ENCODE results near the gene ERC1.
A peak's percentile ranks its signal among the peaks of the same experiment; 100 is the strongest.

ERC1 gene

GRCh38 chr12:1464925-1465324 is 473.9 kb downstream of the ERC1 start:
- DNase-seq = no peak

- no peak for DNase-seq
These were observed 475.0 kb downstream of the ERC1 start for GRCh38 chr12:1465990-1466389.

DNA sequence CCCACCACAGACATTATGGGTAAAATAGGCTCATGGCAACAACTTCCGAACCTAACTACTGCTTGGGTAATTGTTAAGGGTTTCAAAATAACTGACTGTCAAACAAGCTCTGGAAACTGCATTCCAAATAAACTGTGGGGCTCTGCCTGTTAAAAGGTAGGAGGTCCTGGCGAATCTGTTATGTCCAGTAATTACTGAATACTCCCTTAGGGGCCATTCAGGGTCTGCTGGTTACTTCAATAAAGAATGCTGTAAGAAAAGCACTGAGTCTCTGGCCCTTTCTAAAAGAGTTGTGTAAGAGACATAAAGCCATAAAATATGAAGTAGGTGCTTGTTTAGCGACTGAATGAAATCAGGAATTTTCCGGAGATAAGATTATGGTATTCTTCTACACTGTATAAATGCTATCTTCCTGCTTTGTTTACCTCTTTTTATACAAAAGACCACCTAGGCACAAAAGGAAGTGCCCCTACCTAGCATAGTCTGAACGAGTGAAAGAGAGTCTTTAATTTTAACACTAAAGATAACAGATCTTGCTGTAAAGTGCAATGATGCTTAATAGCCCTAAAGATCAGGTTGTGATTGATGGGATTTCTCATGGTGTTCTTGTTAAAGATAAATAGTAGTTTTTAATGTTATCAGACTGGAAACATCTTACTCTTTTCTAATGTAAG is 475.6 kb downstream of the ERC1 start:
- DNase-seq = no peak

- no peak for DNase-seq
These were observed 476.7 kb downstream of the ERC1 start for GRCh38 chr12:1467710-1468109.

DNA sequence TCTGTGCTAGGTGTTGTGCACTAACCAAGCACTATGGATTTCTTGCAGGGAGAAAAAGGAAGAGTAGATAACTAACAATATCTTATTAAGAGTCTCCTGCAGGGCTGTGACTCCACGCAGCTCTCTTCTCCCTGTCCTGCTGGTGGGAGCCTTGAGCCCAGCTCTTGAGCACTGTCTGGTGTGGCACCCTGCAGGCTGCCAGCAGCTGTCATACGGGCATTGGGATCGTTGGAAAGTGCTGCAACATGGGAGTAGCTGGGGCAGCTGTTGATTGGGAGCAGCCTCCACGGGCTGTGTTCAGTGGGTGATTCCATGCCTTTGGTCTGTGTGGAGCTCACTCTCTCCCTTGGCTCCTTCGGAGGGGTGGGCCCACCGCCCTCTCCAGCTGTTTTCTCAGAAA is 478.0 kb downstream of the ERC1 start:
- no peak for DNase-seq

DNA sequence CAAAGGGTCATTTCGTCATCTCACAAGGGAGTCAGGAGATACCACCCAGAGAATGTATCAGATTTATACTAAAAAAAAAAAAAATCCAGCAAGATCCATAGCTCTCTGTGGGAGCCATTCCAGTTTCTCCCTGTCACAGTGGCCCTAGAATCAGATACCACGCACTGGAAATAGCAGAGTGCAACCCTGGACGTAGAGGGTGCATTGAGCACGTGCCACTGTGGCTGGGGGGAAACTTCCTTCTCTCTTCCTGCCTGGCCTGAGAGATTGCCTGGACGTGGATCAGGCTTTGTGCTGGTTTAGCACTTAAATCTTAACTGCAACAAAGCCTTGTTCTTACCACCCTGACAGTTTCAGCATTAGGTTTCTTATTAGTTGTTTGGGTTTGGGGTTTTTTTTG is 479.0 kb downstream of the ERC1 start:
- DNase-seq = no peak

DNA sequence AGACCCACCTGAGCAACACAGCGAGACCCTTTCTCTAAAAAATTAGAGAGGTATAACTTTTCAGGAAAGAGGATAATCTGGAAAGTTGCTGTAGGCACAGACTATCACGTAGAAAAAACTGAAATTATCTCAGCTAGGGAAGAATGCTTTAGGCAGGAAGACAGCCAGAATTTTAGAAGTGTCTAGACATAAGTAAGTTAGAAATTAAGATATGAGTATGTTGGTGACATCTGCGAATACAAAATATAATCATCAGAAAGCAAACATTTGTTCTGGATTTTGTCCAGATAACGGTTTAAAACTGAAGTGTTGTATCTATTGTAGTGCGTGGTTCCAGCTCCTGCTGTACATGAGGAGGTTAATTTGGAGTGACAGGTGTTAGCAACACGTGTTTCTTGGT is 480.2 kb downstream of the ERC1 start:
- no peak for DNase-seq

DNA sequence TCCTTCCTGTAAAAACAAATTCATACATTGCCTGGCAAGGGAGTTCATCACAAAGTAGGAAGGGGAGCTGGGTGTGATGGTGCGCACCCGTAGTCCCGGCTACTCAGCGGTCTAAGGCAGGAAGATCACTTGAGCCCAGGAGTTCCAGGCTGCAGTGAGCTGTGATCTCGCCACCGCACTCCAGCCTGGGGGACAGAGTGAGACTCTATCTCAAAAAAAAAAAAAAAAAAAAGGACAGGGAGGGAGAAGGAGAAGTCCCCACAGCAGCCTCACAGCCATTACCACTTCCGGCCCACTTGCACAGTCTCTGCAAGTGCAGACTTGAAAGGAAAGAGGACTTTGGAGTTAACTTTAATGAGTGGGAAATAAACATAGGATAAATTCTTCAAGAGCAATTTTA is 482.4 kb downstream of the ERC1 start:
- peak; percentile 41 for DNase-seq

GRCh38 chr12:1474041-1474573 is 483.1 kb downstream of the ERC1 start:
- peak; percentile 36 for DNase-seq

GRCh38 chr12:1474574-1475153 is 483.6 kb downstream of the ERC1 start:
- no peak for DNase-seq

- no peak for DNase-seq
These were observed 488.6 kb downstream of the ERC1 start for GRCh38 chr12:1479645-1480044.

DNA sequence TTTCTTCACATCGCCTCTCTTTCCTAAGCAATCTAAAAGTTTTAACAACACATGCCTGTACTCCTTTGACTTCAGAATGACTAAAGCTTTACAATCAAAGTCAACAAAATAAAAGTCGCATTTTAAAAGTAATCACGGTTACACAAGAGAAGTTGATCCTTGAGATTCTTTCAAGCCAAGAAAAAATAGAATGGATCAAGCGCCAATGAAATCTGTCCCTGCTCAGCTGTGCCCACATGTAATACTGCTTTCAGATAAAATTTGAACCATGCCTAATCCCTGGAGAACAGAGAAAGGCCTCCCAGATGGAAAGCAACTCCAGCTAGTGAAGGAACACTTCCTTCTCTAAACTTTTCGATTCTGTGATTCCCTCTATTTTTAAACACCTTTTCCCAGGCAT is 490.3 kb downstream of the ERC1 start:
- no peak for DNase-seq

GRCh38 chr12:1481906-1482305 is 490.9 kb downstream of the ERC1 start:
- DNase-seq = no peak

DNA sequence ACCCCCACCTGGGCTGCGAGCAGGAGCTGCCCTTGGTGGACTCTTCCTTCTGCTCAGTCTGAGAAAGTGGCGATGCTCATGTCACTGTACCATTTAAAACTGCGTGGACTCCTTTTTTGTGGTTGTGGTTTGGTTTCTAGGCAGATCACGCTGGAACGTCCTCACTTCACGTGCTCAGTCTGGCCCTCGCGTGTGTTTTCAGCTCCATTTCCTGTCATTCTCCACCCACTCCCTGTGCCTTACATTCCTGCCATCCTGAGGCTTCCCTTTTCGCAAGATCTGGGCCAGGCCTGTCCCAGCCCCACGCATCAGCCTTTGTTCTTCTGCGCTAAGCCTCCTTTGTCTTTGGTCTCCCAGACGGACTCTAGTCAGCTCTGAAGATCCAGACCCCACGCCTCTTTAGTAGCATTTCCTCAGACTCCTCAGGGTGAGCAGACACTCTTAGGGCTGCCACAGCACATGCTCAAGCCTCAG is 497.9 kb downstream of the ERC1 start:
- DNase-seq = peak; percentile 16

- no peak for DNase-seq
These were observed 501.1 kb downstream of the ERC1 start for GRCh38 chr12:1491983-1492697.

GRCh38 chr12:1493781-1494565 is 502.9 kb downstream of the ERC1 start:
- DNase-seq = no peak

GRCh38 chr12:1494856-1495255 is 503.8 kb downstream of the ERC1 start:
- no peak for DNase-seq

DNA sequence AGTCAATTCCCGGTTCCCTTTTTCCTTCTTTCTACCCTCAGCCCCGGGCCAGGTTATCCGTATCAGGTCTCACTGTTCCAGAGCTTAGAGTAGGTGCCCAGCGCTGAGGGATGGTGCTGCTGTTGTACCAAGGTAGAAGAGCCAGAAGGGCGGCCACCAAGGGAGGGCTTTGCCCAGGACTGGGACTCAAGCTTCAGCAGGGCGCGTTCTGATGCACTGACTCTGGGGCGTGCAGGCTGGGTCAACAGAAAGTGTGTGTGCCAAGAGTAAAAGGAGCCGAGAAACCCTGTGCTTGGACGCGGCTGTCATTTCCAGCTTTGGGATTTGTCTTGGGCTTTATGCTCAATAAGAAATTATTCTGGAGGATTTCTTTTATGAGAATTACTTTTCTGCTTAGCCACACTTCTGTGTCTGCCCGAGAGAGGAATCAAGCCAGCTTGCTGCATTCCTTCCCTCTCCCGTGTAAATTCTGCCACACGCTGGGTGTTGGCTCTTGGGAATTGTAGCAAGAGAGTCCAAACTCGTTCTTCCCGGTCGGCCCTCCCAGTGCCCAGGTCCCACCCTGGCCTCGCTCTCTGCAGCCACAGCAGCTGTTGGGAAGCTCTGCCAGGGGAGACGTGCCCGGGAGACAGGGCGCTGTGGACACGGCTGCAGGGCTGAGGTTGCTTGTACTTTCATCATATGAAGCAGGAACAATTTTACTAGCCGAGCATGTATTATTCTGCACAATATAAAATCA is 505.3 kb downstream of the ERC1 start:
- DNase-seq = no peak

DNA sequence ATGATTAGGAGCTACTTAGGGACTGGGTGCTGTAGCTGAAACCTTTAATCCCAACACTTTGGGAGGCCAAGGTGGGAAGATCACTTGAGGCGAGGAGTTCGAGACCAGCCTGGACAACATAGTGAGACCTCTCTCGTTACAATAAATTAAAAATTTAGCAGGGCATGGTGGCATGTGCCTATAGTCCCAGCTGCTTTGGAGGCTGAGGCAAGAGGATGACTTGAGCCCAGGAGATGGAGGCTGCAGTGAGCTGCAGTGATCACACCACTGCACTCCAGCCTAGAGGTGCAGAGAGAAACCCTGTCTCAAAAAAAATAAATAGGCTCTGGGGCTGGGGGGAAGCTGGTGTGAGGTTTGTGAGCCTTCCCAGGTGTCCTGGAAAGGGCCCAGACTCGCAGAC is 506.1 kb downstream of the ERC1 start:
- no peak for DNase-seq

DNA sequence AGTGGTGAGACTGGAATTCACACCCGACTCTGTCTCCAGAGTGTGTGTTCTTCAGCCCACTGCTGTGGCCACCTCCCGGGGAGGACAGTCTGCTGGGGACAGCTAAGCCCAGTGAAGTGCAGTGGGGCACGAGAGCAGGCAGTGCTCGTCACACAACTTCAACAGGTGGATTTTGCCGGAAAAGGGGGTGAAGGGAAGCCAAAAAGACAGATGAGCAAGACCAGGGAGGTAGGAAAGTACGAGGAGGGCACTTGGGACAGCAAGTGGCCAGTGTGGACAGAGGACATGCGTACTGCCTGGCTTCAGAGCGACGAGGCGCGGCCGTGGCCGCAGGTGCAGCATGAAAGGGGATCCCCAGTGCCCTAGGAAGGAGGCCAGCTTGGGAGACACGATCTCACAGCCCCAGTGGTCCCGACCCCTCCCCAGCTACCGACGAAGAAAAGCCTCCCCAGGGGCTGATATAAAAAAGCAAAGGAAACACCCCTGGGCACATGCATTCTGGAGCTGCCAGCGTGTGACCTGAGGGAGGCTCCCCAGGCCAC is 507.2 kb downstream of the ERC1 start:
- no peak for DNase-seq

DNA sequence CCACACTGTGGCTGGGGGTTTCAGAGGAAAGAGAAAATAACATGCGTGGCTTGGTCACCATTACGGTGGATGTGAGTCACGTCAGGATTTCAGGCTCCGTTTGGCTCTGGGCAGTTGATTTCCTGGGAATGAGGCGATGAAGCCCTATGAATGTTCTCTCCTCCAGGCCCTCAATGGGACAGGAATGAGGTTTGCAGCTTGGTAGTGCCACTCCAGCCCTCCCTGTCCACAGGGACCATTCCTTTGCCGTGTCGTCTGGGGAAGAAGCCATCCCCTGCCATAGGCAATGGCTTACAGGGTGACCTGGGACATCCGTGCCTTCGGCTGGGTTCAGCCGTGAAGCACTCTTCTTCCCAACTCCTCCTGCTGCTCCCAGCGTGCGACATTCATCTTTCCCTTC is 508.3 kb downstream of the ERC1 start:
- no peak for DNase-seq
